ENCODE measurements around the gene MAB21L3.

Gene MAB21L3

GRCh38 chr1:116165572-116165971 lies 54.4 kb downstream of the MAB21L3 start:
- no peak for DNase-seq (ENCODE audit: low read depth)

GRCh38 chr1:116166011-116166571 lies 54.9 kb downstream of the MAB21L3 start:
- DNase-seq (ENCODE audit: low read depth): no peak

DNA sequence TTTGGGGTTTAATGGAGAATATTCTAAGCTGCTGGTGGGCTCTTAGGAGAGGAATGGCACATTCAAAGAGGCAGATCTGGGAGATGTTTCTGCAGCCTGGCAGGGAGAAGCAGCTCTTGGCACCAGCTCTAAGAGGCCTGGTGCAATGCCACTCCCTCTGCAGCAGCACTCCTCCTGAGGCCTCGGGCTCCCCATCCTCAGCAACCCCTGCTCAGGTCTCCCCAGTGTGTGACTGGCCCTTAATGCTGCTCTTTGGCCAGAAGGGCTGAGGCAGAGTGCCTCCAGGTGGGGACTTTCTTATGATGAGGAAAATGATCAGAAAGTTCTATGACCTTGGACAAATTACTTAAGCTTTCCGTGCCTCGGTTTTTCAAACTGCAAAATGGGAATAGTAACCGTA lies 55.5 kb downstream of the MAB21L3 start:
- no peak for DNase-seq (ENCODE audit: low read depth)

DNA sequence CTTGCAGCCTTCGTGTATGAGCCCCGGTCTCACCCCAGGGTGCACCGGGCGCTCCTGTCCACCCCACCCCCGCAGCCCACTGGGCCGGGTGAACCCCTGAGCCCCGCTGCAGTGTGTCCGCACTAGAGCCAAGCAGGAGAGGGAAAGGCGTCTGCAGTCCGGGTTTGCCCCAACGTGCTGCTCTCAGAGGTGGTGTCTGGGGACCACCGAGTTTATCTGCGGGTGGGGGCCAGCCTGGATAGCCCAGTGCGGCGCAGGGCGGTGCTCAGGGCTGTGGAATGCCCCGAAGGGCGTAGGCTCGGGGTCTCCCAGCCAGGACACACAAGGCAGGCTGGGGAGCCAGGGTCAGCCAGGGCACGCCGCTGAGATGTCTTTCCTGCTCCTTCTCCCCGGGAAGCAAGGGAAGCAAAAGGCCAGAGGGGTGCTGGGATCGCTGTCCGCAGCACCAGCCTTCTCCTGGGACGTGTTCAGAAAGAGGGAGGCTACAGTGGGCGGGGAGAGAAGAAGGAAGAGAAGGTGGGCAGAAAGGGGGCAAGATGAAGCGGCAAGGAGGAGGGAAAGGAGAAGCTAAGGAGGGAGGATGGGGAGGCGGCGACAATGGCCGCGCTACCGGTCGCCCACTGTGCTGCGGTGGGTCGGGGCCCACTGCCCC lies 56.6 kb downstream of the MAB21L3 start:
- DNase-seq (ENCODE audit: low read depth): no peak

- DNase-seq (ENCODE audit: low read depth): no peak
These were observed 57.3 kb downstream of the MAB21L3 start for GRCh38 chr1:116168277-116169032.

DNA sequence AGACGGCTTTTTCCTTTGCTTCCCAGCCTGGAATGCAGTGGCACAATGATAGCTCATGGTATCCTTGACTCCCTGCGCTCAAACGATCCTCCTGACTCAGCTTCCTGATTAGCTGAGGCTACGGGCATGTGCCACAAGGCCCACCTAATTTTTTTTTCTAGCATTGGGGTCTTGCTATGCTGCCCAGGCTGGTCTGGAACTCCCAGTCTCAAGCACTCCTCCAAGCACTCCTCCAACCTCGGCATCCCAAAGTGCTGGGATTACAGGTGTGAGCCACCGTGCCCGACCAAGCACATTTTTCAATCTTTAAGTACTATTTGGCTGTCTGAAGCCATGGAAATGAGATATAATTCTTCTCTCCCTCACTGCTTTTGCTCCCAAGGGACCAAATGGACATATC lies 58.7 kb downstream of the MAB21L3 start:
- no peak for DNase-seq (ENCODE audit: low read depth)

DNA sequence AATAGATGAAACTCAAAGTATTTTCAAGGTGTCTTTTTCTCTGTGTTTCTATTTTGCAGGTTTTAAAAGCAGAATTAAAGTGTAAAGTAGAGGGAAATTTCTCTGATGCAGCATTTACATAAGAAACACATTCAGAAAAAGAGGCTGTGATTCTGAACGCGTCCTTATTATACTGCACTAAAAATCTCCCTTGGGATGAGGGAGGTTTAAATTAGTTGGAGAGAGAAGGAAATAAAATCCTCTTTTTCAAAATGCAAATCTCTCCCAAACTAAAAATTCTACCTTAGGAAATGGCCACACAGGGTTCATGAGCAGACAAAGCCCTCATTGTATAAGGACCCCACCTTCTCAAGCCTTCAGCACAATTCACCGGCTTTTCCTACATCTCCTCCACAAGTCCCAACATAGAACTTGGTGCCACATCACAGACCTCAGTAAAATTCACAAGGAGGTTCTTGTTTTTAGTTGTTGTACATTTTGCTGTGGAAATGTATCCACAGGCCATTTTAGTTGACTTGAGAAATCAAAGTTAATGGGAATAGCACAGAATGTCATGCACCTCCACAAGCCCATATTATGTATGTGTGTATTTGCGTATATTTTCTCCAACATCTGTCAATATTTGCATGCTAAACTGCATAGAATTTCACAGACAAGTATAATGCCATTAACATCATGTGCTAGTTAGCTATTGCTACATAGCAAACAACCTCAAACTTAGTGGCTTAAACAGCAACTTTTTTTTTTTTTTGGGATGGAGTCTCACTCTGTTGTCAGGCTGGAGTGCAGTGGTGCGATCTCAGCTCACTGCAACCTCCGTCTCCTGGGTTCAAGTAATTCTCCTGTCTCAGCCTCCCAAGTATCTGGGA lies 59.8 kb downstream of the MAB21L3 start:
- DNase-seq (ENCODE audit: low read depth): no peak

- DNase-seq (ENCODE audit: low read depth): no peak
These were observed 61.5 kb downstream of the MAB21L3 start for GRCh38 chr1:116172666-116173065.

GRCh38 chr1:116175611-116176010 lies 64.4 kb downstream of the MAB21L3 start:
- DNase-seq (ENCODE audit: low read depth): no peak

- DNase-seq (ENCODE audit: low read depth): no peak
These were observed 65.1 kb downstream of the MAB21L3 start for GRCh38 chr1:116176306-116176789.

GRCh38 chr1:116177861-116178260 lies 66.7 kb downstream of the MAB21L3 start:
- no peak for DNase-seq (ENCODE audit: low read depth)

DNA sequence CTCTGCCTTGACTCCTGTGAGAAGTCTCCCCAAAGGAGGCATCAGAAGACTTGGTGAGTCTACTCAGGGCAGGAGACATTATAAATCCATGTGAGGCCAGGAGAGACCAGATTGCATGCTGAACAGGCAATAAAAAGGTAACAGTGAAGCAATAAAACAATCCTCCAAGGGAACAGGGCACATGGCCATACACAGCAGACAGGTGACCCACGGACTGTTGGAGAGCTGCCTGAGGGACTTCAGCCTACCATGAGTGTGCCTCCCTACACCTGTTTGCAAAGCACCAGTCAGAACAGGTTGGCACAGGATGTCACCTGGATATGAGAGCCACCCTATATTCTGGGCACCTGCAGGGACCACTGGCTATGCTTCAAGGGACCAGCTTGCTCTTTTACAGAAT lies 67.6 kb downstream of the MAB21L3 start:
- no peak for DNase-seq (ENCODE audit: low read depth)

- DNase-seq (ENCODE audit: low read depth): no peak
These were observed 68.2 kb downstream of the MAB21L3 start for GRCh38 chr1:116179419-116179818.

- DNase-seq (ENCODE audit: low read depth): no peak
These were observed 68.8 kb downstream of the MAB21L3 start for GRCh38 chr1:116179964-116180363.

DNA sequence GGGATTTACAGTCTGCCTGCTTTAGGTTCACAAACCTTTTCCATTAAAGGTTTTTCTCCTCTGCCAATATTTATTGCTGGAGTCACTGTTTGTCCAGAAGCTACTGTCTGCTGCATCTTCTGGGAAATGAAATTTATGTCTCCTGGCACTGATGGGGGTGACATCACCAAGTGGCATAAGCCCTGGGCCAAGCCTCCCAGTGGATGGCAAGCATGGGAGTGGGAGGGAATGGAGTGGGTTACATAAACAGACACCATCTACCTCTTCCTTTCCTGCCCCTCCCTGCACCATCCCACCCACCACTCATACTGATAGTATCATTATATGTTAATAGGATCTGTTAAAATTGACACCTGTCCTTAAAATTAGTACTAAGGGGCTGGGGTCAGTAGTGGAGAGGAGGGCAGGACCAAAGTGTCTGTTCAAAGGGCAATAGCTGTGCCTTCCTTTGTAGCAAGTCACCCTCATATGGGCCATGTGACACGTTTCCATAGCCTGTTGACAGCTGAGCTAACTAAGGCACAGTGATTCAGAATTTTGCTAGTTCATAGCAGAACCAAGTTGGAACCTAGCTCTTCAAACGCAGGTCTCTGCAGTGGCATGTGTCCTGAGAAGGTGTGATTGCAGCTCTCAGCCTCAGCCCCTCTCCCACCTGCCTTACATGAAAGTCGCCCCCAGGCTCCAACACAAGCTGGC lies 71.0 kb downstream of the MAB21L3 start:
- DNase-seq (ENCODE audit: low read depth): no peak

Measured in HS-5 (cell line).